Measurements from ENCODE around the gene PTPN9.

PTPN9 gene

DNA sequence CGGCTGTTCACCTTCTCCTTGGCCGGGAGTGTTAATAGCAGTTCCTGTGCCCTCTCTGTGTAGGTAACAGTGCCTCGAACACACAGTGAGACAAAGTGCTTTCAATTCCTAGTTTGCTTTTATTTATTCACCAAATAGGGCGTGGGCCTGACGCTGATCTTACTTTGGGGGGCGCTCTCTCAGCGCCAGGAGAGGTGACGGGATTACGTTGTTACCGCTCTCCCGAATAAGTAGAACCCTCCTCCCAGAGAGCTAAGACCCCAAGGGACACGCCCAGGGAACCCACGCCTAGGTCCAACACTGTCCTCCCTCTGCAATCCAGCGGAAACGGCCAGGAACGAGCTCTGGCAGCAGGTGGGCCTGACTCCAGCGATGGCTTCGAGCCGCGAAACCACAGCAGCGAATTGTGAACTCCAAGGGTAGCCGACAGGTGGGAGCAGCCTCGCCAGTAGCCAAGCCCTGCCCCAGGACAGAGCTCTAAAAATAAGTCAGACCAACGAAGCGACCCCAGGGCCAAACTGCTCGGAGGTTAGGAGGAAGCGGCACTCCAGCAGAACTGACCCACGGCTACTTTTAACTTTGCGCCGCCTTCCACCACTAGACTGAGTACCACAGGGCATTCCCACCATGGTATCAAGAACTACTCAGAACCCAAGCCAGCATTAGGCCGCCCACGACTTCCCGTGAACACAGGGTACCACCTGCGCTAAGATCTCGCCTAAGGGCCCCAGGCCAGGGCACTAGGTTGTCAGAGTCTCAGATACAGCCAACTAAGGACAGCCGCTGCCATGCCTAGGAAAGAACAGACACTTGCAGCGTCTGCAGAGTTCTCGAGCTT is 126.0 kb downstream of the PTPN9 start (continued):
- no peak for TF ChIP-seq CSRNP3 (CRISPR knock-in tag; IDR thresholded peaks at IDR 0.05)

DNA sequence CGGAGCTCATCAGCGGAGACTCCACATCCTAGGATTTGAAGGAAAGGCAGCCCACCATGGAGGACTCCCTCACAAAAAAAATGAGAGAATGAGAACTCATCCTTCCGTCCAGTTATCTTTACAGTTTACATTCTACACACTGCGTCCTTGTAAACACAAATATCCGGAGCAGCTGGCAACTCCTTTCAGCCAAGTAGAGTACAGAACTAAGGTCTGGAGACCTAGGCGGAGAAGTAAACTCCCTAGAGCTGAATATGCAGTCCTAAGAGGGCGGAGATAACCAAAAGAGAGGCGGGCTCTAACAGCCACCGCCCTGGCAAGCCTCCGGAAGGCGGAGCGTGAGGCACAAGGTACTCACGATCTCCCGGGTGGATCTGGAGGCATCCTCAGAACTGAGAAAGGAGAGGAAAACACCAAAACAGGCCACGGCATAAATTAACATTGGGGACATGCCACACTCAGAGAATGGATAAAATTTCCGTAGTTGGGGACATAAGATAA is 126.7 kb downstream of the PTPN9 start:
- no peak for TF ChIP-seq ZC3H10 (CRISPR knock-in tag; IDR thresholded peaks at IDR 0.05)
- TF ChIP-seq CSDC2 (CRISPR knock-in tag; IDR thresholded peaks at IDR 0.05): no peak
- no peak for TF ChIP-seq PATZ1 (CRISPR knock-in tag; IDR thresholded peaks at IDR 0.05; ENCODE audit: borderline replicate concordance)
- TF ChIP-seq RARB (CRISPR knock-in tag; IDR thresholded peaks at IDR 0.05): no peak
- TF ChIP-seq OSR1 (CRISPR knock-in tag; IDR thresholded peaks at IDR 0.05): no peak
- no peak for TF ChIP-seq CREB5 (CRISPR knock-in tag; IDR thresholded peaks at IDR 0.05; ENCODE audit: low read depth)
- TF ChIP-seq, protein P1, sequence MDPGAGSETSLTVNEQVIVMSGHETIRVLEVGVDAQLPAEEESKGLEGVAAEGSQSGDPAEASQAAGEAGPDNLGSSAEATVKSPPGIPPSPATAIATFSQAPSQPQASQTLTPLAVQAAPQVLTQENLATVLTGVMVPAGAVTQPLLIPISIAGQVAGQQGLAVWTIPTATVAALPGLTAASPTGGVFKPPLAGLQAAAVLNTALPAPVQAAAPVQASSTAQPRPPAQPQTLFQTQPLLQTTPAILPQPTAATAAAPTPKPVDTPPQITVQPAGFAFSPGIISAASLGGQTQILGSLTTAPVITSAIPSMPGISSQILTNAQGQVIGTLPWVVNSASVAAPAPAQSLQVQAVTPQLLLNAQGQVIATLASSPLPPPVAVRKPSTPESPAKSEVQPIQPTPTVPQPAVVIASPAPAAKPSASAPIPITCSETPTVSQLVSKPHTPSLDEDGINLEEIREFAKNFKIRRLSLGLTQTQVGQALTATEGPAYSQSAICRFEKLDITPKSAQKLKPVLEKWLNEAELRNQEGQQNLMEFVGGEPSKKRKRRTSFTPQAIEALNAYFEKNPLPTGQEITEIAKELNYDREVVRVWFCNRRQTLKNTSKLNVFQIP (CRISPR knock-in tag; IDR thresholded peaks at IDR 0.05; ENCODE audit: borderline replicate concordance, low read depth): no peak
- TF ChIP-seq ZNF8 (CRISPR knock-in tag; IDR thresholded peaks at IDR 0.05): no peak
- no peak for TF ChIP-seq BACH2 (CRISPR knock-in tag; IDR thresholded peaks at IDR 0.05; ENCODE audit: borderline replicate concordance)
- TF ChIP-seq ZFP30 (CRISPR knock-in tag; IDR thresholded peaks at IDR 0.05): no peak
- no peak for TF ChIP-seq GLIS3 (CRISPR knock-in tag; IDR thresholded peaks at IDR 0.05)
- TF ChIP-seq TCF4 (CRISPR knock-in tag; IDR thresholded peaks at IDR 0.05; ENCODE audit: borderline replicate concordance): no peak
- TF ChIP-seq CSRNP3 (CRISPR knock-in tag; IDR thresholded peaks at IDR 0.05): no peak
- TF ChIP-seq ZNF70 (CRISPR knock-in tag; IDR thresholded peaks at IDR 0.05): no peak
- TF ChIP-seq ESRRG (CRISPR knock-in tag; IDR thresholded peaks at IDR 0.05): no peak
- TF ChIP-seq ZFP3 (CRISPR knock-in tag; IDR thresholded peaks at IDR 0.05): no peak
- no peak for TF ChIP-seq PPARA (CRISPR knock-in tag; IDR thresholded peaks at IDR 0.05; ENCODE audit: borderline replicate concordance)
- no peak for TF ChIP-seq ARNTL (CRISPR knock-in tag; IDR thresholded peaks at IDR 0.05; ENCODE audit: borderline replicate concordance, low read depth)
- peak; percentile 32 for ATAC-seq

GRCh38 chr15:75451674-75452363 is 127.3 kb downstream of the PTPN9 start, which contains the start of gene SIN3A:
Gene SIN3A (minus strand): TSS chr15:75451690. CDS start chr15:75430375, 21,315 bp downstream.
- peak; percentile 72 for ATAC-seq
- no peak for TF ChIP-seq ZNF70 (CRISPR knock-in tag; IDR thresholded peaks at IDR 0.05)
- no peak for TF ChIP-seq OSR1 (CRISPR knock-in tag; IDR thresholded peaks at IDR 0.05)
- no peak for TF ChIP-seq ARNTL (CRISPR knock-in tag; IDR thresholded peaks at IDR 0.05; ENCODE audit: borderline replicate concordance, low read depth)
- no peak for TF ChIP-seq ZNF565 (CRISPR knock-in tag; conservative IDR thresholded peaks at IDR 0.05; ENCODE audit: low read depth)
- TF ChIP-seq, protein P1 (CRISPR knock-in tag; IDR thresholded peaks at IDR 0.05; ENCODE audit: borderline replicate concordance, low read depth): no peak
- TF ChIP-seq ZFP30 (CRISPR knock-in tag; IDR thresholded peaks at IDR 0.05): no peak
- no peak for TF ChIP-seq CREB5 (CRISPR knock-in tag; IDR thresholded peaks at IDR 0.05; ENCODE audit: low read depth)
- no peak for TF ChIP-seq RARB (CRISPR knock-in tag; IDR thresholded peaks at IDR 0.05)
- TF ChIP-seq PATZ1 (CRISPR knock-in tag; IDR thresholded peaks at IDR 0.05; ENCODE audit: borderline replicate concordance): no peak
- no peak for TF ChIP-seq TOX (CRISPR knock-in tag; IDR thresholded peaks at IDR 0.05; ENCODE audit: borderline replicate concordance)
- TF ChIP-seq TCF4 (CRISPR knock-in tag; IDR thresholded peaks at IDR 0.05; ENCODE audit: borderline replicate concordance): no peak

Data from SK-N-SH treated with all-trans-retinoic acid at 6 μM for 48 hours (cell line).